Measurements from ENCODE around the gene PAMR1. TPM values are rescaled to one million over a fixed set of nuclear protein-coding genes. Genes with fewer than 3 reads are reported as not detected.

The PAMR1 gene
- total and polyA plus RNA-seq, 9 of the 15 experiments (the other 6 are each of a cell fraction or from before 2014, with no cell fraction given) = not detected

DNA sequence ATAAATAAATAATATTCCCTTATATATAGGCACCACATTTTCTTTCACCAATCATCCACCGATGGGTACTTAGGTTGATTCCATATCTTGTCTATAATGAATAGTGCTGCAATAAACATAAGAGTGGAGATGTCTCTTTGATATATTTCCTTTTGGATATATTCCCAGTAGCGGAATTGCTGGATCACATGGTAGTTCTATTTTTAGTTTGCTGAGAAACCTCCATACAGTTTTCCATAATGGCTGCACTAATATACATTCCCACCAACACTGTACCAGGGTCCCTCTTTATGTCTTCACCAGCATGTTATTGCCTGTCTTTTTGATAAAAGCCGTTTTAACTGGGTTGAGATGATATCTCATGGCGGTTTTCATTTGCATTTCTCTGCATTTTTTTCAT lies 23.6 kb downstream of the PAMR1 start:
- BruUV-seq (replicated peaks) = no TSS peak
- CTCF ChIA-PET (ENCODE audit: low intra/inter-chr PET ratio) = no interaction called here
- no peaks in the 10 kb centered on the region for H3K9me3 ChIP-seq (replicated peaks; ENCODE audit: control insufficient read depth, insufficient read depth, low read depth, low read length)
- no peak for DNase-seq (ENCODE audit: extremely low read depth in 1 of 4, low spot score in 3 of 4)
- no peak for ATAC-seq
- peaks cover 0 to under 1% of the 10 kb centered on the region in 2 experiments; a peak in 1 of 5 replicates for H3K27me3 ChIP-seq (ENCODE audit: control insufficient read depth in 2 of 2, insufficient read depth in 2 of 2, low read length in 2 of 2)
- H3K27ac ChIP-seq (ENCODE audit: extremely low read depth, low read depth, low read length) = no peak overlapping the region
- no peaks in the 10 kb centered on the region for H3K79me2 ChIP-seq (ENCODE audit: control insufficient read depth, insufficient read depth, low read length)
- no peaks in the 10 kb centered on the region for H3K9me1 ChIP-seq (ENCODE audit: control insufficient read depth, insufficient read depth, low read length)
- no peak overlapping the region for H3K4me3 ChIP-seq
- no peak overlapping the region for H3K4me2 ChIP-seq (ENCODE audit: insufficient read depth, low read length)
- POLR2A ChIA-PET = no interaction called here
- no peaks in the 10 kb centered on the region for H4K20me1 ChIP-seq (replicated peaks; ENCODE audit: control insufficient read depth, insufficient read depth, low read length)
- in situ Hi-C loops (cut with MboI) (no loop called here), intact Hi-C loops (cut with micrococcal nuclease) (no loop called here)
- TF ChIP-seq MAZ (CRISPR knock-in tag; conservative IDR thresholded peaks at IDR 0.05 in 1 of 2, IDR thresholded peaks at IDR 0.05 in 1 of 2) = no peak
- TF ChIP-seq ZNF507 (tag; conservative IDR thresholded peaks at IDR 0.05) = no peak
- TF ChIP-seq, protein P1, sequence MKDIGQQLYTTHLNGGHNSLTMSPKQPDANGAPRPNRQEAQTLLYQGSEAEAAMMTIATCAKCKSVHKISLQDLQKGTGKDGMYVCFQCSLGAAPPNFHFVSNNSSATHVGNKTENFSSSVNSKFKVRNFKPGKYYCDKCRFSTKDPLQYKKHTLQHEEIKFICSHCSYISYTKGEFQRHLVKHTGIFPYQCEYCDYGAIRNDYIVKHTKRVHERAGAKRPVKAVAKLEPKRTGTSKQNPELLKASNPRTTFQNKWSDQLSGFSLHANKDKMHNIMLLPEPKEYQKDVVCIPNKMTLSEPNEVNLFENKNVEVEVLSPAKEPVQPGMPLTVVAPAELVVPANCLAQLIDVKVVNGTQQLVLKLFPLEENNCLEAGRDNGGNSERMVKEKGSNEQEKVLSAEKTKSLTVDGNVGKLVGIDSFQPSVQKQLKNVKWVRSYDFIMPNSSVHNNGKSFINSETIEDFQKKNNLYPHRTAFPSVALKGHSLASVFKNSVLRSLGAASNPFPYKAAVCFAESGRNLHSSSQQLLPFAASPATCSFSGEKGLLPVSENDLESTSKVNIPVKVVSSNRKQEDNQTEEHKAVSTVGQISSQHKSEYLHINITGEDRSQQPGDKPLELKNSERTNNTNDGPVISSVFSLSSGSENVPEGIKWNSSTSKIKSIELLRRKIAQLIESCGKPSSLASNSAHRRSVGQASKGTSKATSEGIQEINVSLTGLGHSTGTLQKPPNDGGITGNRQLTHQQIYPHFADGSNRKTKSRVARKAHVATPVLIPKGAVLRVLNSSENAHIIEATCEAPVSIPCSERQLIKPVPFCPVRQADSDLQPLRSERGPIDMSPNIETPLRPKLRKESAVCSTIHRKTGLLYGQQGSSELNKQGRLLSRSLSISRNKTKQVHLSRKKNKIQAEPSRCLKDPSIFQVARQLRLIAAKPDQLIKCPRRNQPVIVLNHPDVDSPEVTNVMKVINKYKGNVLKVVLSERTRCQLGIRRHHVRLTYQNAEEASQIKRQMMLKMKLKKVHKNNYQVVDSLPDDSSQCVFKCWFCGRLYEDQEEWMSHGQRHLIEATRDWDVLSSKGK (CRISPR knock-in tag; IDR thresholded peaks at IDR 0.05) = no peak
- WGBS (ENCODE audit: insufficient coverage, low coverage, missing lambda C conversion rate) = 1% methylated on average over 4 of the region's 4 CpGs
- H3K9ac ChIP-seq (ENCODE audit: insufficient read depth in 1 of 2, low read depth in 2 of 2, low read length in 2 of 2) = no peak overlapping the region
- no peak for FAIRE-seq
- no peak overlapping the region for H2AFZ ChIP-seq (ENCODE audit: low read depth, low read length)
- no peaks in the 10 kb centered on the region for H3K36me3 ChIP-seq (ENCODE audit: control insufficient read depth, insufficient read depth, low read length)
- H3K4me1 ChIP-seq (replicated peaks in 1 of 2; ENCODE audit: control insufficient read depth in 2 of 2, insufficient read depth in 2 of 2, low read length in 2 of 2) = no peaks in the 10 kb centered on the region

Data from K562 (cell line).